Effector memory CD4-positive, alpha-beta T cell (primary cell): ENCODE results near the gene TBC1D10B.

ENCODE experiments used
- DNase-seq, 3 donors: peaks; one replicate each; pipeline ENCODE4 v3.0.0-alpha.2; 2020
- H3K27ac ChIP-seq: 2 replicates; pipeline ENCODE4 v1.7.0; 2013; ENCODE audit warnings: mild to moderate bottlenecking, low read length, moderate library complexity; ENCODE audit not compliant: insufficient read depth, poor library complexity, severe bottlenecking
- H3K27me3 ChIP-seq: replicated peaks from 2 replicates; pipeline ENCODE4 v1.7.0; 2013; ENCODE audit warnings: mild to moderate bottlenecking, low read length; ENCODE audit not compliant: insufficient read depth, control insufficient read depth, poor library complexity, severe bottlenecking
- H3K36me3 ChIP-seq: 2 replicates; pipeline ENCODE4 v1.7.0; 2013; ENCODE audit warnings: mild to moderate bottlenecking, low read length, moderate library complexity; ENCODE audit not compliant: control insufficient read depth, insufficient read depth
- H3K4me1 ChIP-seq: 2 replicates; pipeline ENCODE4 v1.7.0; 2013; ENCODE audit warnings: low read length, mild to moderate bottlenecking; ENCODE audit not compliant: control insufficient read depth, insufficient read depth, poor library complexity, severe bottlenecking
- H3K4me3 ChIP-seq: 2 replicates; pipeline ENCODE4 v1.7.0; 2013; ENCODE audit warnings: low read length, low read depth, mild to moderate bottlenecking; ENCODE audit not compliant: insufficient read depth, poor library complexity, severe bottlenecking
- H3K9me3 ChIP-seq: 2 replicates; pipeline ENCODE4 v1.7.0; 2013; ENCODE audit warnings: mild to moderate bottlenecking, low read length, moderate library complexity; ENCODE audit not compliant: control insufficient read depth

The TBC1D10B gene

DNA sequence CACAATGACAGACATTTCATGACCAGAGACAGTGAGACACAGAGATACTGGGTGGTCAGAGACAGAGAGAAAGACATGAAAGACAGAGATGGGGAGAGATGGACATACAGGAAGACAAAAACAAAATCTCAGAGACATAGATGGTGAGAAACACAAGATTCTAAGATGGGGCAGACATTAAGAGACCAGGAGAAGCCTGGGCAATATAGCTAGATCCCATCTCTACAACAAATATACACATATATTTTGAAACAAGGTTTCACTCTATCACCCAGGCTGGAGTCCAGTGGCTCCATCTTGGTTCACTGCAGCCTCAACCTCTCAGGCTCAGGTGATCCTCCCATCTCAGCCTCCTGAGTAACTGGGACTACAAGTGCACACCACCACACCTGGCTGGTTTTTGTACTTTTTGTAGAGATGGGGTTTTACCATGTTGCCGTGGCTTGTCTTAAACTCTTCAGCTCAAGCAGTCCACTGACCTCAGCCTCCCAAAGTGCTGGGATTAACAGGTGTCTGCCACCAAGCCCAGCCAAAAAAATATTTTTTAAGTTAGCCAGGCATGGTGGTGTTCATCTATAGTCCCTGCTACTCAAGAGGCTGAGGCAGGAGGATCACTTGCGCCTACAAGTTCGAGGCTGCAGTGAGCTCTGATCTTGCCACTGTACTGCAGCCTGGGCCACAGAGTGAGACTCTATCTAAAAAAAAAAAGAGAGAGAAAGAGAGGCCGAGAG lies 9.9 kb upstream of the TBC1D10B start:
- no peaks in the 10 kb centered on the region for H3K36me3 ChIP-seq
- H3K27ac ChIP-seq: peak overlapping the region; percentile 100
- no peaks in the 10 kb centered on the region for H3K27me3 ChIP-seq
- H3K4me1 ChIP-seq: peaks cover 69% of the 10 kb centered on the region
- H3K4me3 ChIP-seq: no peak overlapping the region
- no peak for DNase-seq
- no peaks in the 10 kb centered on the region for H3K9me3 ChIP-seq

DNA sequence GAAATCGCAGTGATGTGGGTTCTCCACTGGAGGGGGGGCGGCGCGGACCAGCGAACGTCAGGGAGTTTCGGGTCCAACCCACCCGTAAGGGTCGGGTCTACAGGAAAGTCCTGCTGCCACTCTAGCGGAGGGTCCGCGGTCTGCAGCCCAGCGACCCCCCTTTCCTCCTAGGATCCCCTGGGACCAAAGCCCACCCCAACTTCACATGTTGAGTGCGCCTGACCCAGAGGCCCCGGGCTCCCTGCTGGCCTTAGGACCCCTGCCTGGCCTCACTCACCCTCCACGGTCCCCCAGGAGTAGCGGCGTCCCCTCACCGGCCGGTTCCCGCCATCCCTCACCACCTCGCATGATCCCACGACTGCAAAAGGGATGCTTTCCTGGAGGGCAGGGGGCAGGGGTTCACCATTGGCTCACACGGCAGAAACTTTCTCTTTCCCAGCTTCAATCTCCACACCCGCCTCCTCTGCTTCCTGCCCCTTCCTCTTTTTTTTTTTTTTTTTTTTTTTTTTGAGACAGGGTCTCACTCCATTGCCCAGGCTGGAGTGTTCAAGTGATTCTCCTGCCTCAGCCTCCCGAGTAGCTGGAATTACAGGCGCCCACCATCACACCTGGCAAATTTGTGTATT lies 9.0 kb upstream of the TBC1D10B start:
- Histone ChIP-seq H3K36me3 (no peaks in the 10 kb centered on the region), H3K27ac (peak overlapping the region; percentile 100), H3K4me1 (peaks cover 69% of the 10 kb centered on the region), H3K27me3 (no peaks in the 10 kb centered on the region), H3K4me3 (peak overlapping the region; percentile 70), H3K9me3 (no peaks in the 10 kb centered on the region)
- no peak for DNase-seq

DNA sequence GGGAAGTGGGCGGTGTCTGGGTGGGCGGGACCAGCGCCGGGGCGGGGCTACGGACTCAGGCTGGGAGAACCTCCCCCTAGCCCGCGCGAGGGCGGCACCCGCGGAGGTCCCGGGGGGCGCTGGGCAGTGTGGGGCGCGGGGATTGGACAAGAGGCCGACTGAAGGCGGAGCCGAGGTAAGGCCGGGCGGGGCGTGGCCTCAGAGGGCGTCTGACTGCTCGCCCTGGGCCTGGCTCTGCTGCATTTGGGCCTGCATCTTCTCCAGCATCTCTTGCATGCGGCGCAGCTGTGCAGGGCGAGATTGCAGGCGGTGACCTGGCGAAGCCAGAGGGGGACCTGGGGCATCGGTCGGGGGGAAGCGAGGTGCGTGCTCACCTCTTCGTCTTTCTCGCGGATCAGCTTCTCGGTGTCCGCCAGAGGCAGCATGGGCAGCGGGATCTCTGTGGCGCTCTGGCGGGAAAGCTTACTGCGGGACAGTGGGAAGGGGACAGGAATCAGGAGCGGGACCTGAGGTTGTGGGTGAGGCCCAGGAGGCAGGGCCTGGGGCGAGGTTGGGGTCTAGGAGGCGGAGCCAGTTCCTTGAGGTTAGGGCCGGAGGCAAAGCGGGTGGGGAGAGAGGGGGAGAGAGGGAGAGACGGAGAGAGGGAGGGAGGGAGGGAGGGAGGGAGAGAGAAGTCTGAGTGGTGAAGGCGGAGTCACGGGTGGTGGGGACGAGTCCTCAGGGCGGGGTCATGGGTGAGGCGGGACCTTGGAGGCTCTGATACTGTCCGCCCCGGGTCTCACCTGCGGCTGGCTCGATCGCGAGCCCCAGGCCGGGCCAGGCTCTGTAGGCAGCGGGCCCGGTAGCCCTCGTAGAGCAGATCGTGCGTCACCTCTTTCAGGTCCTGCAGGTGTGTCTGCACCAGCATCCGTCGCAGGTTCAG lies 8.2 kb upstream of the TBC1D10B start:
- Histone ChIP-seq H3K27ac (peak overlapping the region; percentile 100), H3K4me3 (peak overlapping the region; percentile 70), H3K36me3 (no peaks in the 10 kb centered on the region), H3K9me3 (no peaks in the 10 kb centered on the region), H3K4me1 (peaks cover 65% of the 10 kb centered on the region), H3K27me3 (no peaks in the 10 kb centered on the region)
- peak; percentile 99 for DNase-seq

DNA sequence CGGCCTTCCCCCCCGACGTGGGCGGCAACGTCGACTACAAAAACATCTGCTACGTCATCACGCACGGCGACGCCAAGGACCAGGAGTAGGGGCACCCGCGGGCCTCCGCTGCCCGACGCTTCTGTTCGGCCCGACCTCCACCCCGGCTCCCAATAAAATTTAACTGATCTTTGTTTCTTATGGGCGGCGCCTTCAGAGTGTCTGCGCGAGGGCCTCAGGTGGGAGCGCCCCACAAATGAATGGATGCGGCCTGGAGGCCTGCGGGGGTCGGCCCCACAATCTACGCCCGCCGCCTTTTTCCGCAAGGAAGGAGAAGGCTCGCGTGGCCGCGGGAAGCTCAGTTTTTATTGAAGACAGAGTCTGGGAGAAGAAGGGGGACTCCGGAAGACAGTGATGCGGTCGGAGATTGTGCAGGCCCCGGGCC lies 7.5 kb upstream of the TBC1D10B start:
- H3K4me1 ChIP-seq: peaks cover 61% of the 10 kb centered on the region
- DNase-seq: peak; percentile 80 to 86 (median 80)
- H3K4me3 ChIP-seq: peak overlapping the region; percentile 70
- H3K27ac ChIP-seq: peak overlapping the region; percentile 100
- no peaks in the 10 kb centered on the region for H3K9me3 ChIP-seq
- H3K36me3 ChIP-seq: no peaks in the 10 kb centered on the region
- H3K27me3 ChIP-seq: no peaks in the 10 kb centered on the region

DNA sequence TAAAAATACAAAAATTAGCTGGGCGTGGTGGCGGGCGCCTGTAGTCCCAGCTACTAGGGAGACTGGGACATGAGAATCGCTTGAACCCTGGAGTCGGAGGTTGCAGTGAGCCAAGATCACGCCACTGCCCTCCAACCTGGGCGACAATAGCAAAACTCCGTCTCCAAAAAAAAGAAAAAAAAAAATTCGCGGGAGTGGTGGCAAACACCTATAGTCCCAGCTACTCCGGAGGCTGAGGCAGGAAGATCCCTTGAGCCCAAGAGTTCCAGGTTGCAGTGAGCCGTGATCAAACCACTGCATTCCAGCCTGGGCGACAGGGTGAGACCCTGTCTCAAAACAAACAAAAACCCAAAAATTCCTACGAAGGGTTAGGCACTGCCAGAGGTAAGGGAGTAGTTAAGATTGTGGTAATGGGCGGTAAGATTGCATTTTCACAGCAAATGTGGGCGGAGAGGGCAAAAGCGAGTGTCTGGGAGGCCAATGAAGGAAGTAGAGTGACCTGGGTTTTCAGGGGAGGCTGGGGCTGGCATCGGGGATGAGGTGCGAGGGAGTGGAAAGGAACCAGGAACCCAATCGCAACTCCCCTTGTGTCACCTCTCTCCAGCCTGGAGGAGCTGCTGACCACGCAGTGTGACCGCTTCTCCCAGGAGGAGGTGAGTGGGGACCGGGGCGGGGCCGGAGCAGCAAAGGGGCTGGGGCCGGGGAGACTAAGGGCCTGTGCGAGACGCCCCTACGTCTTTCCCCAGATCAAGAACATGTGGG lies 6.9 kb upstream of the TBC1D10B start:
- peak overlapping the region; percentile 100 for H3K27ac ChIP-seq
- no peaks in the 10 kb centered on the region for H3K36me3 ChIP-seq
- no peaks in the 10 kb centered on the region for H3K27me3 ChIP-seq

DNA sequence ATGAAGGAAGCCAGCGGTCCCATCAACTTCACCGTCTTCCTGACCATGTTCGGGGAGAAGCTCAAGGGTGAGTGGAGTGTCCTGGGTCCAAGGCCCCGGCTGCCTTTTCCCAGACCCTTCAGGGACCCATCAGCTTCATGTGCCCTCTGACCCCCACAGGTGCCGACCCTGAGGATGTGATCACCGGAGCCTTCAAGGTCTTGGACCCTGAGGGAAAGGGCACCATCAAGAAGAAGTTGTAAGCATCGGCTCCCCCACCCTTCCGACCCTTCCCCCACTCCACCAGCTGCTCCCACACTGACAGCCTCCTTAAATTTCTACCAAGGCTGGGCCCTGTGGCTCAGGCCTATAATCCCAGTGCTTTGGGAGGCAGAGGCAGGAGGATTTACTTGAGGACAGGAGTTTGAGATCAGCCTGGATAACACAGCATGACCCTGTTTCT lies 6.2 kb upstream of the TBC1D10B start:
- Histone ChIP-seq H3K36me3 (no peaks in the 10 kb centered on the region), H3K9me3 (no peaks in the 10 kb centered on the region), H3K4me1 (peaks cover 50% of the 10 kb centered on the region), H3K27me3 (no peaks in the 10 kb centered on the region), H3K27ac (peak overlapping the region; percentile 100), H3K4me3 (no peak overlapping the region)
- no peak for DNase-seq

More for the DNA sequence above, 6.9 kb upstream of the TBC1D10B start:
- peak overlapping the region; percentile 70 for H3K4me3 ChIP-seq
- H3K9me3 ChIP-seq: no peaks in the 10 kb centered on the region
- H3K4me1 ChIP-seq: peaks cover 55% of the 10 kb centered on the region
- DNase-seq: no peak

DNA sequence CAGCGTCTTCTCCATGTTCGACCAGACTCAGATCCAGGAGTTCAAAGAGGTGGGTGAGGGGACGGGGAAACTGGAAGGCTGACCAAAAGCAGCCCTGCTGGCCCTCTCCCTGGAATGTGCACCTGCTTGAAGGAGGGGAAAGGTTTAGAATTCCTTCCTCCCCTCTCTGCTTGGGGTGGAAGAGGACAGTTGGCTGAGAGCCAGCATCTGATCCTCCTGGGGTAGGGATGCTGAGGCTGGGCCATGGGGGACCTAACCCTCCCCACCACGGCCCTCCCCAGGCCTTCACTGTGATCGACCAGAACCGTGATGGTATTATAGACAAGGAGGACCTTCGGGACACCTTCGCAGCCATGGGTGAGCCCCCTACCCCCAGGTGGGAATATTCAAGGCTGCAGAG lies 5.6 kb upstream of the TBC1D10B start:
- Histone ChIP-seq H3K9me3 (no peaks in the 10 kb centered on the region), H3K36me3 (no peaks in the 10 kb centered on the region), H3K4me3 (no peak overlapping the region), H3K27me3 (no peaks in the 10 kb centered on the region), H3K27ac (peak overlapping the region; percentile 13), H3K4me1 (peaks cover 48% of the 10 kb centered on the region)
- no peak for DNase-seq

DNA sequence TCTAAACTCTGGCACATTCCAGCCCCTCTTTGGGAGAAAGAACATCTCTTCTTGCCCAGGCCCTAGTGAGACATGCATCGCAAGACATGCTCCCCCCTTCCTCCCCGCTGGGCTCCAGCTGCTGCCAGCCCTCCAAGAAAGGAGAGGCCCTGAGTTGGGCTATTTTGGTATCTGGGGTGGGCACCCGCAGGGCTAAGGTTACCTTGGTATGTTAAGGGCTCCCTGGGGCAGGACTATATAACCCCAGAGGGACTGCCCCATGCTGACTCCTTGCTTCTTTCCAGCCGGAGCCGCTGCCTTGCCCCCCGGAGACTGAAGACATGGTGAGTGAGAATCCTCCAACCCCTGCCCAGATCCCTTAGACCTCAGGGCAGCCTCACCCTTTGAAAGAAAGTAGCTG lies 4.2 kb upstream of the TBC1D10B start, which contains the start of gene MYL11:
Gene MYL11, plus strand, starts transcription at position 265 of the 400 bp plus-strand sequence. Its CDS starts 56 bp downstream, at position 321.
- Histone ChIP-seq H3K36me3 (no peaks in the 10 kb centered on the region), H3K27ac (peak within 1 kb of the TSS; percentile 13), H3K27me3 (no peaks in the 10 kb centered on the region), H3K4me1 (peaks cover 37% of the 10 kb centered on the region), H3K9me3 (no peaks in the 10 kb centered on the region), H3K4me3 (no peak within 1 kb of the TSS)
- DNase-seq: no peak

DNA sequence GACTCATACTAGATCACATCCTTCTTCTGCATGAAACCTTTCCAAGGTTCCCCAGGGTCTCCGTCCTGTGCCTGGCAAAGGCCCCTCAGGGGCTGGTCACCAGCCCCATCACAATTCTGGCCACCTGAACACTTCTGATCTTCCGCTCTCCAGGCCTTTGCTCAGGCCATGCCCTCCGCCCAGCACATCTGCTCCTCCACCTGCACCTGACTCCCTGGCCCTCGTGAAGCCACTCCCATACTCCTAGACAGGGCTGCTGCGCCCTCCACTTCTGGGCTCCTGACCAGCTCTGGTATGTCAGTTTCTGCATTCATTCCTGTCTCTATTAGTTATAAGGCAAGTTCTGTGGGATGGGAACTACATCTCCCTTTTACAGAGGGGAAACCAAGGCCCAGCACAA lies 2.4 kb upstream of the TBC1D10B start:
- Histone ChIP-seq H3K4me1 (peaks cover 35% of the 10 kb centered on the region), H3K36me3 (no peaks in the 10 kb centered on the region), H3K27ac (no peak overlapping the region), H3K4me3 (no peak overlapping the region), H3K9me3 (no peaks in the 10 kb centered on the region), H3K27me3 (no peaks in the 10 kb centered on the region)
- DNase-seq: no peak
